Measurements from ENCODE around the gene RAP1A.

Gene RAP1A

GRCh38 chr1:111647736-111648135 is 28.1 kb downstream of the RAP1A start:
- Mint-ChIP-seq H3K27ac (no peak overlapping the region), H3K9me3 (peaks cover 19% of the 10 kb centered on the region), H3K27me3 (ENCODE audit: low read depth) (no peaks in the 10 kb centered on the region), H3K4me3 (no peak overlapping the region), H3K4me1 (no peaks in the 10 kb centered on the region), H3K36me3 (ENCODE audit: low read depth) (peaks cover 50% of the 10 kb centered on the region)
- TF ChIP-seq CTCF (IDR thresholded peaks at IDR 0.05; ENCODE audit: unreplicated experiment in 3 of 3) = no peak

GRCh38 chr1:111648806-111649205 is 29.2 kb downstream of the RAP1A start:
- peaks cover 14% of the 10 kb centered on the region for H3K9me3 Mint-ChIP-seq
- H3K4me1 Mint-ChIP-seq = no peaks in the 10 kb centered on the region
- no peak for TF ChIP-seq CTCF (IDR thresholded peaks at IDR 0.05; ENCODE audit: unreplicated experiment in 3 of 3)
- H3K27me3 Mint-ChIP-seq (ENCODE audit: low read depth) = no peaks in the 10 kb centered on the region
- H3K27ac Mint-ChIP-seq = no peak overlapping the region
- peaks cover 44% of the 10 kb centered on the region for H3K36me3 Mint-ChIP-seq (ENCODE audit: low read depth)
- no peak overlapping the region for H3K4me3 Mint-ChIP-seq

GRCh38 chr1:111649227-111649626 is 29.6 kb downstream of the RAP1A start:
- Mint-ChIP-seq H3K4me3 (no peak overlapping the region), H3K4me1 (no peaks in the 10 kb centered on the region), H3K9me3 (peaks cover 14% of the 10 kb centered on the region), H3K27me3 (ENCODE audit: low read depth) (no peaks in the 10 kb centered on the region), H3K36me3 (ENCODE audit: low read depth) (peaks cover 40% of the 10 kb centered on the region), H3K27ac (no peak overlapping the region)
- no peak for TF ChIP-seq CTCF (IDR thresholded peaks at IDR 0.05; ENCODE audit: unreplicated experiment in 3 of 3)

- H3K4me3 Mint-ChIP-seq = no peak overlapping the region
- H3K9me3 Mint-ChIP-seq = peaks cover 11% of the 10 kb centered on the region
- no peaks in the 10 kb centered on the region for H3K4me1 Mint-ChIP-seq
- no peak for TF ChIP-seq CTCF (IDR thresholded peaks at IDR 0.05; ENCODE audit: unreplicated experiment in 3 of 3)
- no peaks in the 10 kb centered on the region for H3K27me3 Mint-ChIP-seq (ENCODE audit: low read depth)
- H3K27ac Mint-ChIP-seq = peak overlapping the region in 2 of 3 experiments; percentile 51 to 80
- peaks cover 36% of the 10 kb centered on the region for H3K36me3 Mint-ChIP-seq (ENCODE audit: low read depth)
Measured at GRCh38 chr1:111649648-111650047, 30.1 kb downstream of the RAP1A start.

GRCh38 chr1:111653709-111654108 is 34.1 kb downstream of the RAP1A start:
- TF ChIP-seq CTCF (IDR thresholded peaks at IDR 0.05; ENCODE audit: unreplicated experiment in 3 of 3) = no peak
- no peaks in the 10 kb centered on the region for H3K9me3 Mint-ChIP-seq
- H3K4me1 Mint-ChIP-seq = peaks cover 20% of the 10 kb centered on the region
- peaks cover 5% of the 10 kb centered on the region for H3K36me3 Mint-ChIP-seq (ENCODE audit: low read depth)
- H3K27ac Mint-ChIP-seq = no peak overlapping the region
- no peaks in the 10 kb centered on the region for H3K27me3 Mint-ChIP-seq (ENCODE audit: low read depth)
- H3K4me3 Mint-ChIP-seq = no peak overlapping the region

GRCh38 chr1:111654839-111655238 is 35.2 kb downstream of the RAP1A start:
- H3K36me3 Mint-ChIP-seq (ENCODE audit: low read depth) = no peaks in the 10 kb centered on the region
- H3K4me3 Mint-ChIP-seq = no peak overlapping the region
- TF ChIP-seq CTCF (IDR thresholded peaks at IDR 0.05; ENCODE audit: unreplicated experiment in 3 of 3) = no peak
- H3K4me1 Mint-ChIP-seq = peaks cover 22% of the 10 kb centered on the region
- H3K27me3 Mint-ChIP-seq (ENCODE audit: low read depth) = no peaks in the 10 kb centered on the region
- no peak overlapping the region for H3K27ac Mint-ChIP-seq
- no peaks in the 10 kb centered on the region for H3K9me3 Mint-ChIP-seq
